ENCODE data around the gene HSPBP1.

Gene HSPBP1

DNA sequence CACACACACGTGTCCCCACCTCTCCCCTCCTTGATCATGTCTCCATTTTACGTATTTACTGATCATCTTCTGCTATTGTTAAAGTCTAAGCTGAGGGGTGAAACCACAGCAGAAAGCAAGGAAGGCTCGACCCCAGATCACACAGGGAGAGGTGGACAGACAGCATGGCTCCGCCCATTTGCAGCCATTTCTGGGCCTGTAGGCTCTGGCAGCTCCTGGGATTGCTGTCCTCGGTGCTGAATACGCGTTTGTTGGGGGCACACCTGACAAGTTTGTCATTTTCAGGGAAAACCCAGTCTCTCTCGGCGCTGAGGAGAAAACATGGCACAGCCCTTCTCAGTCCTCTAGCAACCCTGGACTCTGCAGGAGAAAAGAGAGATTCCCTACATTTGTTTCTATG lies 59.4 kb downstream of the HSPBP1 start:
- no peak for TF ChIP-seq POLR2AphosphoS5 (IDR thresholded peaks at IDR 0.05; ENCODE audit: low read depth, low read length)
- TF ChIP-seq TAF1 (IDR thresholded peaks at IDR 0.05; ENCODE audit: borderline replicate concordance, insufficient read depth, low read length) = no peak
- TF ChIP-seq FOXP2 (optimal IDR thresholded peaks at IDR 0.05; ENCODE audit: borderline replicate concordance, extremely low read depth, extremely low read length, insufficient read depth) = no peak
- no peak for TF ChIP-seq SIN3A (IDR thresholded peaks at IDR 0.05; ENCODE audit: borderline replicate concordance, insufficient read depth, low read length)
- TF ChIP-seq, protein P1, sequence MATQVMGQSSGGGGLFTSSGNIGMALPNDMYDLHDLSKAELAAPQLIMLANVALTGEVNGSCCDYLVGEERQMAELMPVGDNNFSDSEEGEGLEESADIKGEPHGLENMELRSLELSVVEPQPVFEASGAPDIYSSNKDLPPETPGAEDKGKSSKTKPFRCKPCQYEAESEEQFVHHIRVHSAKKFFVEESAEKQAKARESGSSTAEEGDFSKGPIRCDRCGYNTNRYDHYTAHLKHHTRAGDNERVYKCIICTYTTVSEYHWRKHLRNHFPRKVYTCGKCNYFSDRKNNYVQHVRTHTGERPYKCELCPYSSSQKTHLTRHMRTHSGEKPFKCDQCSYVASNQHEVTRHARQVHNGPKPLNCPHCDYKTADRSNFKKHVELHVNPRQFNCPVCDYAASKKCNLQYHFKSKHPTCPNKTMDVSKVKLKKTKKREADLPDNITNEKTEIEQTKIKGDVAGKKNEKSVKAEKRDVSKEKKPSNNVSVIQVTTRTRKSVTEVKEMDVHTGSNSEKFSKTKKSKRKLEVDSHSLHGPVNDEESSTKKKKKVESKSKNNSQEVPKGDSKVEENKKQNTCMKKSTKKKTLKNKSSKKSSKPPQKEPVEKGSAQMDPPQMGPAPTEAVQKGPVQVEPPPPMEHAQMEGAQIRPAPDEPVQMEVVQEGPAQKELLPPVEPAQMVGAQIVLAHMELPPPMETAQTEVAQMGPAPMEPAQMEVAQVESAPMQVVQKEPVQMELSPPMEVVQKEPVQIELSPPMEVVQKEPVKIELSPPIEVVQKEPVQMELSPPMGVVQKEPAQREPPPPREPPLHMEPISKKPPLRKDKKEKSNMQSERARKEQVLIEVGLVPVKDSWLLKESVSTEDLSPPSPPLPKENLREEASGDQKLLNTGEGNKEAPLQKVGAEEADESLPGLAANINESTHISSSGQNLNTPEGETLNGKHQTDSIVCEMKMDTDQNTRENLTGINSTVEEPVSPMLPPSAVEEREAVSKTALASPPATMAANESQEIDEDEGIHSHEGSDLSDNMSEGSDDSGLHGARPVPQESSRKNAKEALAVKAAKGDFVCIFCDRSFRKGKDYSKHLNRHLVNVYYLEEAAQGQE (IDR thresholded peaks at IDR 0.05; ENCODE audit: insufficient read depth in 1 of 2, low read depth in 2 of 2, low read length in 2 of 2) = peak; percentile 84 to 95

DNA sequence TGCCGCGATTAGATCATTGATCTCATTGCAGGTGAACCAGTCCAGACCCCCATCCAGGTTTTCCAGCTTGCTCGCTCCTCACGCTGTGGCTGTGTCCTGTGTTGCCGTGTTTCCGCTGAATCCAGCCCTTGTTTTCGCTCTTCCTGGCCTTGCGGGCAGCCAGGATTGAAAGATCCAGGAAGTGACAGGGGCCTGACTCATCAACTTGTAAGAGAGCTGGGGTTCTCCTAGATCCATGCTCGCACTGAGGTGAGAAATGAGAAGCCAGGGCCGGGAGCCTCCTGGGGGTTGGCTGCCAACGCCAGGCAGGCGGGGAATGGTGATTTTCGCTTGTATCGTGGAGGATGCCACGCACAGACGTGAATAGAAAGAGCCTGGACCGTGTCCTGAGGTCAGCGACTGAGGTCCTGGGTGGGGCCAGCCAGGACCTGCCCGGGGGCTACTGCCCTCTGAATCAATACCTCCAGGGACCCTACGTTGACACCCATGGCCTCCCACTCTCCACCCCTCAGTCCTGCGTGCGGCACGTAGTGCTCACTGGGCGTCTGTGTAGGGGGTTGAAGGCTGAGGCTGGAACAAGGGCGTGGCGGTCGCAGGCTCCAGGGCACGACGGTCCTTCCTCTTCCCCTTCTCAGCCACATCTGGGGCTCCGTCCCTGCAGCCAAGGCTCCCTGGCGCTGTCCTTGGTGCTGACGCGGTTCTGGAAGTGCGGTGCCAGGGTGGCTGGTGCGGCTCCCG lies 63.3 kb downstream of the HSPBP1 start:
- TF ChIP-seq, protein P1 (IDR thresholded peaks at IDR 0.05; ENCODE audit: insufficient read depth in 1 of 2, low read depth in 2 of 2, low read length in 2 of 2) = peak; percentile 99
- TF ChIP-seq TAF1 (IDR thresholded peaks at IDR 0.05; ENCODE audit: borderline replicate concordance, insufficient read depth, low read length) = peak; percentile 27; the same call in 1 of the 2 replicates
- TF ChIP-seq POLR2AphosphoS5 (IDR thresholded peaks at IDR 0.05; ENCODE audit: low read depth, low read length) = peak; percentile 38
- peak; percentile 99 for TF ChIP-seq FOXP2 (optimal IDR thresholded peaks at IDR 0.05; ENCODE audit: borderline replicate concordance, extremely low read depth, extremely low read length, insufficient read depth)
- TF ChIP-seq SIN3A (IDR thresholded peaks at IDR 0.05; ENCODE audit: borderline replicate concordance, insufficient read depth, low read length) = peak; percentile 99; the same call in 1 of the 2 replicates

DNA sequence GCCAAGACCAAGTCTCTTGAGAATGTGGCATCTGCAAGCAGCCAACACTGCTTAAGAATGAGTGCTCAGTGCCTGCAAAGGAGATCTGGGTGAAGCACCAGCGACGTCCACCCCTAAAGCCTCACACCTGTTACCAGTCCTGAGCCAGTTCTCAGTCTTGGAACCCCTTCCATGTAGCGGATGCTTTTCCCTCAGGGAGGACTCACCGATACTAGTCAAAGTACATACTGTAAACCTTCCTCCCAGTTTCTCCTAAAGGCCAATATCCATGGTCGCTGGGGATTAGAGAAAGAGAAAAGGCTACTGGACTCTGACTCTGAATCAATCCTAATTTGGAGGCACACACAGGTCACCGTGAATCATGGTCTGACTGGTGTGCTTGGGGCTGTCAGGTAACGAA lies 66.4 kb downstream of the HSPBP1 start:
- TF ChIP-seq FOXP2 (optimal IDR thresholded peaks at IDR 0.05; ENCODE audit: borderline replicate concordance, extremely low read depth, extremely low read length, insufficient read depth) (no peak), SIN3A (IDR thresholded peaks at IDR 0.05; ENCODE audit: borderline replicate concordance, insufficient read depth, low read length) (no peak), TAF1 (IDR thresholded peaks at IDR 0.05; ENCODE audit: borderline replicate concordance, insufficient read depth, low read length) (no peak), POLR2AphosphoS5 (IDR thresholded peaks at IDR 0.05; ENCODE audit: low read depth, low read length) (no peak)
- TF ChIP-seq, protein P1 (IDR thresholded peaks at IDR 0.05; ENCODE audit: insufficient read depth in 1 of 2, low read depth in 2 of 2, low read length in 2 of 2) = no peak

DNA sequence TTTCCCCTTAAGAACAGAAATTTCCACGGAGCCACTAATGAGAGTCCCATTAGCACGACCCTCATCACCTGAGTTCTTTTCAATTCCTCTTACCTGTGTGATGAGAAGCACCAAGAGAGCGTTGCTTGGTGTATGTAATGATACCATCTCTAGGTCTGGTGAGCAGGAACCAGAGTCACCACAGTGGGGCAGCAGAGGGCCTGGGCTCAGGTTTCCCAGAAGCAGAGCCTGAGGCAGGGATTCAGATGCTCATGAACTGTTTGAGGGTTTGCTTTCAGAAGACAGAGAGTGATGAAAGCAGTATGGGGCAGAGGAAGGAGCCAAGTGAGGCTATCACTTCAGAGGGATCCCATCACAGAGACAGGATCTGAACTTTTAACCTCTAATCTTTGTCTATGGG lies 67.5 kb downstream of the HSPBP1 start:
- TF ChIP-seq FOXP2 (optimal IDR thresholded peaks at IDR 0.05; ENCODE audit: borderline replicate concordance, extremely low read depth, extremely low read length, insufficient read depth) (no peak), TAF1 (IDR thresholded peaks at IDR 0.05; ENCODE audit: borderline replicate concordance, insufficient read depth, low read length) (no peak)
- TF ChIP-seq, protein P1 (IDR thresholded peaks at IDR 0.05; ENCODE audit: insufficient read depth in 1 of 2, low read depth in 2 of 2, low read length in 2 of 2) = no peak
